GM23248 (cell line): ENCODE data around the gene SLC9A9.

ENCODE experiments used
- EZH2 ChIP-seq: fragments of 200-600 bp; sonication (generic); IDR thresholded peaks from 2 replicates; pipeline ENCODE4 v1.6.1; 2018; ENCODE audit warnings: antibody characterized with exemption, mild to moderate bottlenecking; ENCODE audit not compliant: insufficient read depth, poor library complexity, severe bottlenecking
- EZH2phosphoT487 ChIP-seq: fragments of 200-600 bp; sonication (generic); IDR thresholded peaks from 2 replicates; pipeline ENCODE4 v1.6.1; 2018; ENCODE audit warnings: antibody characterized with exemption, moderate library complexity, mild to moderate bottlenecking, low read depth; ENCODE audit not compliant: insufficient read depth

- TF ChIP-seq EZH2 (no peak), EZH2phosphoT487 (no peak)
Measured at GRCh38 chr3:143343031-143343430, 505.2 kb downstream of the SLC9A9 start.
